Measurements from ENCODE around the gene PKP4. TPM values are rescaled to one million over a fixed set of nuclear protein-coding genes. Genes with fewer than 3 reads are reported as not detected.
"Not testable (repeated sequence)": the region's sequence is repeated elsewhere in the genome, so short reads cannot be mapped to it uniquely, and the experiment has no call there.

PKP4 gene
- total RNA-seq, 1 experiment from 2014 or later = 55.2 TPM

- Histone ChIP-seq H3K36me3 (ENCODE audit: control insufficient read depth in 1 of 2, insufficient read depth in 2 of 2, low read length in 2 of 2) (peaks cover 0 to 4% of the 10 kb centered on the region in 2 experiments; a peak in 1 of 4 replicates), H3K9me3 (ENCODE audit: control insufficient read depth in 1 of 2, insufficient read depth in 1 of 2, low read depth in 1 of 2, low read length in 2 of 2) (no peaks in the 10 kb centered on the region), H3K4me3 (replicated peaks in 1 of 2; ENCODE audit: low read depth in 1 of 2, low read length in 2 of 2) (no peak overlapping the region), H3K27ac (ENCODE audit: low read depth, low read length) (no peak overlapping the region), H3K27me3 (ENCODE audit: insufficient read depth, low read length) (no peaks in the 10 kb centered on the region), H2AFZ (ENCODE audit: low read depth, low read length, poor library complexity, severe bottlenecking) (no peak overlapping the region), H4K20me1 (ENCODE audit: insufficient read depth) (no peaks in the 10 kb centered on the region), H3K4me1 (ENCODE audit: control insufficient read depth in 1 of 2, insufficient read depth in 2 of 2, low read length in 2 of 2) (no peaks in the 10 kb centered on the region), H3K4me2 (ENCODE audit: low read length) (no peak overlapping the region), H3K79me2 (ENCODE audit: insufficient read depth, low read length) (no peaks in the 10 kb centered on the region), H3K9me2 (ENCODE audit: insufficient read depth) (no peaks in the 10 kb centered on the region), H3K9ac (ENCODE audit: low read length) (no peak overlapping the region)
- ATAC-seq (no peak), DNase-seq (ENCODE audit: low read depth, low spot score) (no peak)
- ChIA-PET CTCF (no interaction called here), POLR2A (no interaction called here), RAD21 (ENCODE audit: low non-redundant PET in 1 of 2, low total read pairs in 2 of 2, uncharacterized antibody in 2 of 2, unreplicated experiment in 2 of 2) (interaction anchor here in 1 of 2 experiments (0.7 kb wide), 1 partner anchor 163 kb away, joined by 3 read pairs; no protein-coding TSS in a partner anchor)
- no TSS peak for BruUV-seq (replicated peaks)
- intact Hi-C loops (cut with micrococcal nuclease) = no loop called here
- TF ChIP-seq RAD21 (IDR thresholded peaks at IDR 0.05; ENCODE audit: low read depth) (no peak), CEBPB (IDR thresholded peaks at IDR 0.05; ENCODE audit: low read depth) (no peak), ZNF274 (IDR thresholded peaks at IDR 0.05; ENCODE audit: low read depth, low read length) (no peak)
These were observed 24.6 kb upstream of the PKP4 start for GRCh38 chr2:158432117-158432516.

DNA sequence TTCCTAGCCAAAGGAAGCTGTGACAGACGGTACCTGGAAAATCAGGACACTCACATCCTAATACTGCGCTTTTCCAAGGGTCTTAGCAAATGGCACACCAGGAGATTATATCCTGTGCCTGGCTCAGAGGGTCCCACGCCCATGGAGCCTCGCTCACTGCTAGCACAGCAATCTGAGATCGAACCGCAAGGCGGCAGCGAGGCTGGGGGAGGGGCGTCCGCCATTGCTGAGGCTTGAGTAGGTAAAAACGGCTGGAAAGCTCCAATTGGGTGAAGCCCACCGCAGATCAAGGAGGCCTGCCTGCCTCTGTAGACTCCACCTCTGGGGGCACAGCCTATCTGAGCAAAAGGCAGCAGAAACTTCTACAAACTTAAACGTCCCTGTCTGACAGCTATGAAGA, 23.0 kb upstream of the PKP4 start:
- H3K9me3 ChIP-seq (ENCODE audit: control insufficient read depth in 1 of 2, insufficient read depth in 1 of 2, low read depth in 1 of 2, low read length in 2 of 2); ATAC-seq; H3K4me3 ChIP-seq (replicated peaks in 1 of 2; ENCODE audit: low read depth in 1 of 2, low read length in 2 of 2); H2AFZ ChIP-seq (ENCODE audit: low read depth, low read length, poor library complexity, severe bottlenecking); H3K27ac ChIP-seq (ENCODE audit: low read depth, low read length); CTCF ChIA-PET; RAD21 ChIA-PET (ENCODE audit: low non-redundant PET in 1 of 2, low total read pairs in 2 of 2, uncharacterized antibody in 2 of 2, unreplicated experiment in 2 of 2); H3K27me3 ChIP-seq (ENCODE audit: insufficient read depth, low read length); H3K9me2 ChIP-seq (ENCODE audit: insufficient read depth); BruUV-seq (replicated peaks); H3K4me1 ChIP-seq (ENCODE audit: control insufficient read depth in 1 of 2, insufficient read depth in 2 of 2, low read length in 2 of 2); H3K4me2 ChIP-seq (ENCODE audit: low read length); H3K9ac ChIP-seq (ENCODE audit: low read length); H4K20me1 ChIP-seq (ENCODE audit: insufficient read depth); POLR2A ChIA-PET; H3K79me2 ChIP-seq (ENCODE audit: insufficient read depth, low read length); H3K36me3 ChIP-seq (ENCODE audit: control insufficient read depth in 1 of 2, insufficient read depth in 2 of 2, low read length in 2 of 2); DNase-seq (ENCODE audit: low read depth, low spot score); intact Hi-C loops (cut with micrococcal nuclease): not testable (repeated sequence)

- H3K36me3 ChIP-seq (ENCODE audit: control insufficient read depth in 1 of 2, insufficient read depth in 2 of 2, low read length in 2 of 2); H3K4me2 ChIP-seq (ENCODE audit: low read length); H3K9me3 ChIP-seq (ENCODE audit: control insufficient read depth in 1 of 2, insufficient read depth in 1 of 2, low read depth in 1 of 2, low read length in 2 of 2); RAD21 ChIA-PET (ENCODE audit: low non-redundant PET in 1 of 2, low total read pairs in 2 of 2, uncharacterized antibody in 2 of 2, unreplicated experiment in 2 of 2); CTCF ChIA-PET; H2AFZ ChIP-seq (ENCODE audit: low read depth, low read length, poor library complexity, severe bottlenecking); H3K9ac ChIP-seq (ENCODE audit: low read length); H4K20me1 ChIP-seq (ENCODE audit: insufficient read depth); H3K9me2 ChIP-seq (ENCODE audit: insufficient read depth); H3K4me3 ChIP-seq (replicated peaks in 1 of 2; ENCODE audit: low read depth in 1 of 2, low read length in 2 of 2); H3K27ac ChIP-seq (ENCODE audit: low read depth, low read length); H3K27me3 ChIP-seq (ENCODE audit: insufficient read depth, low read length); H3K4me1 ChIP-seq (ENCODE audit: control insufficient read depth in 1 of 2, insufficient read depth in 2 of 2, low read length in 2 of 2); POLR2A ChIA-PET; H3K79me2 ChIP-seq (ENCODE audit: insufficient read depth, low read length); intact Hi-C loops (cut with micrococcal nuclease); ATAC-seq; BruUV-seq (replicated peaks); DNase-seq (ENCODE audit: low read depth, low spot score): not testable (repeated sequence)
These were observed 17.7 kb upstream of the PKP4 start for GRCh38 chr2:158439062-158439461.

Measured in HCT116 (cell line).